ENCODE measurements around the gene PSME1. TPM values are rescaled to one million over a fixed set of nuclear protein-coding genes. Genes with fewer than 3 reads are reported as not detected.

The PSME1 gene
- total and polyA plus RNA-seq, 2 of the 13 experiments (the other 11 are each of a cell fraction or from before 2014, with no cell fraction given), result 159 to 608 TPM

- TF ChIP-seq KDM6A (CRISPR knock-in tag; IDR thresholded peaks at IDR 0.05; ENCODE audit: low read depth), result peak; percentile 71
- TF ChIP-seq ELF4 (CRISPR knock-in tag; IDR thresholded peaks at IDR 0.05; ENCODE audit: borderline replicate concordance), result no peak
- TF ChIP-seq PHF8 (CRISPR knock-in tag; IDR thresholded peaks at IDR 0.05), result peak; percentile 96
- TF ChIP-seq FIP1L1 (IDR thresholded peaks at IDR 0.05; ENCODE audit: borderline replicate concordance, insufficient read depth, low read depth, low read length), result peak; percentile 82; the same call in 1 of the 2 replicates
- TF ChIP-seq CSRNP1 (CRISPR knock-in tag; IDR thresholded peaks at IDR 0.05), result peak; percentile 99
- TF ChIP-seq ZNF513 (CRISPR knock-in tag; conservative IDR thresholded peaks at IDR 0.05), result peak; percentile 99; the same call in 1 of the 2 replicates
- TF ChIP-seq PCBP2 (optimal IDR thresholded peaks at IDR 0.05; ENCODE audit: low read depth, low read length, poor library complexity, severe bottlenecking), result peak; percentile 100
- peak; percentile 79 for TF ChIP-seq ZNF292 (CRISPR knock-in tag; IDR thresholded peaks at IDR 0.05; ENCODE audit: borderline replicate concordance, low read depth)
- TF ChIP-seq ZNF333 (CRISPR knock-in tag; IDR thresholded peaks at IDR 0.05; ENCODE audit: borderline replicate concordance), result no peak
- no peak for TF ChIP-seq MBD4 (IDR thresholded peaks at IDR 0.05; ENCODE audit: borderline replicate concordance, low read length)
- TF ChIP-seq ZNF512 (CRISPR knock-in tag; IDR thresholded peaks at IDR 0.05), result peak; percentile 94
- TF ChIP-seq PHF20 (CRISPR knock-in tag; IDR thresholded peaks at IDR 0.05), result no peak
- no peak for TF ChIP-seq CSRNP2 (CRISPR knock-in tag; conservative IDR thresholded peaks at IDR 0.05; ENCODE audit: low read depth)
- peak; percentile 74; the same call in 1 of the 2 replicates for TF ChIP-seq MTA1 (CRISPR knock-in tag; IDR thresholded peaks at IDR 0.05; ENCODE audit: borderline replicate concordance)
- no peak; the same call in none of the 2 replicates for TF ChIP-seq ELF1 (CRISPR knock-in tag; IDR thresholded peaks at IDR 0.05)
- TF ChIP-seq SP1 (IDR thresholded peaks at IDR 0.05), result 0 out of 2 replicates have a peak, but pooled peaks have one; percentile 37
- peak; percentile 94 for TF ChIP-seq SP1 (CRISPR knock-in tag; IDR thresholded peaks at IDR 0.05)
- TF ChIP-seq ZNF225 (CRISPR knock-in tag; IDR thresholded peaks at IDR 0.05), result peak; percentile 98
- peak; percentile 90; the same call in 1 of the 2 replicates for TF ChIP-seq ZNF232 (CRISPR knock-in tag; IDR thresholded peaks at IDR 0.05; ENCODE audit: borderline replicate concordance)
- TF ChIP-seq DNMT1 (CRISPR knock-in tag; IDR thresholded peaks at IDR 0.05), result peak; percentile 94
- peak; percentile 95 for TF ChIP-seq ZNF567 (CRISPR knock-in tag; IDR thresholded peaks at IDR 0.05; ENCODE audit: borderline replicate concordance)
- TF ChIP-seq RFXANK (CRISPR knock-in tag; IDR thresholded peaks at IDR 0.05), result peak; percentile 96
- no peak for TF ChIP-seq NFIC (IDR thresholded peaks at IDR 0.05; ENCODE audit: low read length)
- no peak for TF ChIP-seq ZNF253 (CRISPR knock-in tag; IDR thresholded peaks at IDR 0.05; ENCODE audit: borderline replicate concordance)
Observed at GRCh38 chr14:24093901-24094840, 41.8 kb upstream of the PSME1 start, which contains the start of gene PCK2 (continued).

Measured in HepG2 (cell line).